ENCODE results near the gene HOXA11.

HOXA11 gene

DNA sequence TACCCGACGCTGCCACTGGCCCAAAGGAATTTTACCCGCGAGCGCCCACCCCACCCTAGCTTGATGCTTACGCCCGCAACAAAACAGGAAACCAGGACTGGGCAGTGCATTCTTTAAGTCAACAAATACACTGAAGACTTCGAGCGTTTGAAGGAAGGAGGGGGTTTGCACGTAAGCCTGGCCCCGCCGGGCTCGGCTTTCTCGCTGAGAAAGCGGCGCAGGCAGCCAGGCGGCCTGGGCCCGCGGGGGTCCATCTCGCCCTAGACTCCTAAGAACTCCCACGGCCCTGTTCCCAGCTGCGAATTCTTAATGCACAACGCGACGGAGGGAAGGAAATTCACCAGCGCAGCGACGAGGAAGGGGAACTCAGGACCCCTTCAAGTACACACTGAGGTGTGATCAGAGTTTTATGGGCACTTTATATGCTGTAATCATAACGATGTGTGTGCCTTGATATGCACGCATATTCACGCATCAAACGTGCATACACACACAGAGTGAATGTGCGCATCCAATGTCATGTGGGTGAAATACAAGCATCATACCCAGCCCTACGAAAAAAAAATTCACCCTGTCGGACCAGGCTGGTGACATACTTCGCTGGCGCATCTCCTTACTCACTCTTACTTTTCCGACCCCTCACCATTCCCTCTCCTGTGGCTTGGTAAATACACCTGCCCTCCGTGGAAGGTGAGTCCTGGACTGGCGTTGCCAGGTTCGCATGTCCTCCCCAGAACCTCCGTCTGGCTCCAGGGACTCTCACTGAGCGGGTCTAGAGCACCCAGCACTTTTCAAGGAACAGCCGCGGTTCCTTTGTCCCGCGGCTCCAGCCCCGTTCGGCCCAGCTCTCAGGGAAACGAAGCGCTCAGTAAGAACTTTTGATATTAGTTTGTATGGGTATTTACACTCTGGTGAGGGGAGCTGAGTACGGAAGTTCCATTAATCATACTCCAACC is 20.6 kb upstream of the HOXA11 start:
- no peak for DNase-seq

DNA sequence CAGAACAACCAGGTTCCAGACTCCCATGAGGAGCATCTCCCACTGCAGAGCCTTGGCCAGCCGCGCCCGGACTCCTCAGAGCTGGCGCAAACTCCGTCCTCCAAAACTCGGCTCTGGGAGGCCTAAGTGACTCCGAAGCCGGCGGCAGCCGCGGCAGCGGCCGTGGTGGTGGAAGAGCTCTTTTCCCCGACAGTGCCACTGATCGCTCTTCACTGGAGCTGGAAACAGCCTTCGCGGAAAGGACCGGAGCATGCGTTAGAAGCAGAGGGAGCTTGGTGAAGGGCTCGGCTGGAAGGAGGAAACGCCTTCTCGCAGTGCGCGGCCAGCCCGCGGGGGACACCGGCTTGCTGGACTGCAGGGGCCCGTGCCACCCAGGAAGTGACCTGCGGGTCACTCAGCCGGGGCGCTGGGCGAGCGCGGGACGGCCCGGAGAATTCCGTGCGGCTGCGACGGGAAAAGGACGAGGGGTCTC is 19.9 kb upstream of the HOXA11 start:
- peak; percentile 18 for DNase-seq

DNA sequence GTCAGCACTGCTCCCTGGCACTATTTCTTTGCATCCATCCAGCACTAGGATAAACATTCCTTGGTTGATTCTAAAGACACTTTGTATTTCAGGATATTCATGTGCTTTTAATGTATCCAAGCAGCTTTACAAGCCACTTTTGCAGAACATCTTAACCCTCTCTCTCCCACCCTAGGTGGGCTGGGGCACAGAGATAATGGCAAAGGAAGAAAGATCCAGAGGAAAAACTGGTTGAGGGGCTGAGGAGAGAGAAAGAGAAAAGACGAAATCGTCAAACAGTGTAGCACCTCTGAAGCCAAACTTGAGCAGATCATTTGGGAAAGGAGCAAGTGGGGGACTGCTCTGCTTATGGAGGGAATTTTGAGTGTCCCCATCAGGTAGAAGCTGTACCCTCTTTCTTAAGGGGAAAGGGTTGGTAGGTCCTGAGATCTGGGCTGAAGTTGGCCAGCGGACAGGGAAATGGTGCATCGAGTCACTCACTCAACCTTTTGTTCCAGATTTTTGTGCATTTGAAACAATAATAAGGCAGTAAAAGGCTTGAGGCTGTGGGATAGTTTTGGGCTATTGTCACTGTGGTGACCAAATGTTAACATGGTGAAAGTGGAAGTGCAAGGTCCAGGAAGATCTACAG is 19.0 kb upstream of the HOXA11 start:
- DNase-seq = no peak

DNA sequence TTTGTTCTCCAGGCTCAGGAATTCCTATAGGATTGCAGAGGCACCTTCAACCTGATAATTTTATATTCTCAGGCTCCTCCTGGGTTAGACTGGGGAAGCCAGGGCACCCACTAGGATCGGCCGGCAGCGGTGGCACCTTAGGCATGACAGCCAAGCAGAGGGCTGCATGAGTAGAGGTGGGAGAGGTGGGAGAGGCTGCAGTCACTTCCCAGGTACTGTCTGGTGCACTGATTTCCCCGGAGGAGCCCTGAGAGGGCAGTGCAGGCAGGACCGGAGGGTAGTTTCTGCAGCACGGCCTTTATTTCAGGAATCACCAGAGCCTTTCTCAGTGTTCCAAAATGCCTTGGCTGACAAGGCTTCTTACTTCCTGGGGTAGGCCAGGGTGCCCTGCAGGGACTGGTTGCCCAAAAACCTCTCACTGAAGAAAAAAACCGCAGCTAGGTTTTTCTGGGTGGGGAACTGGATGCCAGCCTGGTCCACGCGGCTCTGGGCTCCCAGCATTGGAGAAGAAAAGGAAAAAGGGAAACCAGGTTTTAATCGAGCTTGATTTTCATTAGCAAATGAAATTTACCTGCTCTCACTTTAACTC is 18.4 kb upstream of the HOXA11 start:
- no peak for DNase-seq

DNA sequence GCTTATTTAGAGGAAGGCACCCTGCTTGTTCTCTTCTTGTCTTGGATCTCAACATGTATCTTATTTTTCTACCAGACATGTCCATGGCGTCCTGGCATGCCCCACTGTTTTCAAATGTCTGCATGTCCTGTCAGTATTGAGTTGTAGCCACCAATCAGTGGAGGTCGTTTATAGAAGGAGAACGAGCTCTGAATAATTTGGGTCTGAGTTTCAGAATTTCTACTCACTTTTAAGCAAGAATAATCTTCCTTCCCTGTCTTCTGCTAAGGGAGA is 17.8 kb upstream of the HOXA11 start:
- no peak for DNase-seq

DNA sequence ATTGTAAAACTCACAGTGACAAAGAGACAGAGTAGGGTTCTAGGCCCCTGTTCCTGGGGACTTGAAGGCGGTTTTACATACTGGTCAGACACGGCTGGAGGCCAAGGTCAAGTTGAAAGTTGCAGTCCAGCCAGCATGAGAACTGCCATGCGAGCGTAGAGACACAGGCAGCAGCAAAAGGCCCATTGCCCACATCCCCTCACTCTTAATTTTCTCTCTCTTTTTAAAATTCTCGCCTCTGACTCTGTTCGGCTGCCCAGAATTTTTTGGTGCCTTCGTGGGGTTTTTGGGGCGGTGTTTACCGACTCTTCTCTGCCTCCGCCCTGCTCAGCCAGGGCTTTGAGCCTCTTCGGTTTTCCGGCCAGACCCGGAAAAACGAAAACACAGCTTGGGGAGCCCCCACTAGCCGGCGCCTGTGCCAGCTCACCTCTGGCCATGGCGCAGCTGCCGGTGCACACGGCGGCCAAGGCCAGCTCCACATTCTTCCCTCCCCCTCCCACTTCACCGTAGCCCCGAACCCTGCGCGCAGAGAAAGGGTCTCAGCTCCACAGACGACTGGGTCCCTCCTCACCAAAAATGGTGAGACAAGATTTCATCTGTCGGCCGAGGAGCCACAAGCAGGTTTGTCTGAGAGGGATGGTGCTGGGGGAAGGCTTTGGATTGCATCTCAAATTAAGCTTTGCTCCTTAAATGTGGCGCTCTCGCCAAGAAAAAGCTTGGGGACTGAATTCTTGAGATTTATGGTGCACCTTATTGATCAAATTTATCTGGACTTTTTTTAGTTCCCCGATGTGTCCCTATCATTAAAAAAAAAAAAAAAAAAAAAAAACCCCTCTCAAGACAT is 17.2 kb upstream of the HOXA11 start:
- no peak for DNase-seq

DNA sequence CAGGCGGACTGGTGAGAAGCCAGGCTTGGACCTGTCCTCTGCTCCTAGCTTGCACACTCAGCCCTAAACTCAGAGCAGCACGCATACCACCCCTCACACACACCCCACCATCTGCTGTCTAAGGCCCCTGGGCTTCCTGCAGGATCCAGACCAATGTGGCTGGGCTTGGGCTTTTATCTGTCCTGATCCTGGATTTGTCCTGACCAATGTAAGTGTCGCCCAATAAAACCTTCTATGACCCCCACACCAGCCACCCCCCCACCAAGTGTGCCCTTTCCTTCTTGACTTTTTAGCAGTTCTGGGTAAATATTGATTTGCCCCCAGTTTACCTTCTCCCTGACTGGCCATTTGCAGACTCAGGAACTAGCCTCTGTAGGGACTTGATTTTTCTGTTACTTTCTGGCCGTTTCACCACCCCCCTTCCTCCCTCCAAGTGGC is 16.6 kb upstream of the HOXA11 start:
- DNase-seq = no peak

DNA sequence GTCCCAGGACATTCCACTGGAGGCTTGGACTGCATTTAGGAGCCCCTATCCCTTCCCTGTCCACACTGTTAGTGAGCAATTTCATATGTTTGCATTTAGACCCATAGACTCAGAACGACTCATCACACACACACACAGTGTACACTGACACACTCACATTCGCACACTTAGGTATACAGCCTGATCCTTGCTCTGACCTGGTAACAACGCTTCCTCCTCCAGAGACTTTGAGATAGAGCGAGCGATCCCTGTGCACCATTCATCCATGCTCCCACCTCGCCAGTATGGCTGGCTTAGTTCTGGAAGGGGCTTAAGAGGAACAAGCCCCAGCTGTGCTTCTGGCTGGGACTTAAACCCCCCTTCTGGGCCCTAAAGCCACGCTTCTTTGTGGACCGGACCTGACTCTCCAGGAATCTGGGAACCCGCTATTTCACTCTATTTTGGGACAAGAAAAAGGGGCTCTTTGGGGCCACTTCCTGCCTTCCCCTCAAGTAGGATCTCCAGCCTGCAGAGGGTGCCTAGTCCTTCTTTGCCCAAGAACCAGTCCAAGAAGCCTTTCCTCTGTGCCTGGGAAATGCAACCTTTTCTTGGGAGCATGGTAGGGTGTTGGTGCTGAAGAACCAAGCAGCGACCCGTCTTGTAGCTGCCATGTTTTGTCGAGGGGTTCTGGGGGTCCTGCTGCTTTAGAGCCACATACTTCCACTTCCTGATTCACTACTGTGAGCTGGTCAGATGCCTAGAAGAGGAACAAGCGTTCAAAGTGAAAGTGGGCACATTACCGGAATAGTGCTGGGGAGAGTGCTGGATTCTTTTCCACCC is 15.9 kb upstream of the HOXA11 start:
- no peak for DNase-seq

DNA sequence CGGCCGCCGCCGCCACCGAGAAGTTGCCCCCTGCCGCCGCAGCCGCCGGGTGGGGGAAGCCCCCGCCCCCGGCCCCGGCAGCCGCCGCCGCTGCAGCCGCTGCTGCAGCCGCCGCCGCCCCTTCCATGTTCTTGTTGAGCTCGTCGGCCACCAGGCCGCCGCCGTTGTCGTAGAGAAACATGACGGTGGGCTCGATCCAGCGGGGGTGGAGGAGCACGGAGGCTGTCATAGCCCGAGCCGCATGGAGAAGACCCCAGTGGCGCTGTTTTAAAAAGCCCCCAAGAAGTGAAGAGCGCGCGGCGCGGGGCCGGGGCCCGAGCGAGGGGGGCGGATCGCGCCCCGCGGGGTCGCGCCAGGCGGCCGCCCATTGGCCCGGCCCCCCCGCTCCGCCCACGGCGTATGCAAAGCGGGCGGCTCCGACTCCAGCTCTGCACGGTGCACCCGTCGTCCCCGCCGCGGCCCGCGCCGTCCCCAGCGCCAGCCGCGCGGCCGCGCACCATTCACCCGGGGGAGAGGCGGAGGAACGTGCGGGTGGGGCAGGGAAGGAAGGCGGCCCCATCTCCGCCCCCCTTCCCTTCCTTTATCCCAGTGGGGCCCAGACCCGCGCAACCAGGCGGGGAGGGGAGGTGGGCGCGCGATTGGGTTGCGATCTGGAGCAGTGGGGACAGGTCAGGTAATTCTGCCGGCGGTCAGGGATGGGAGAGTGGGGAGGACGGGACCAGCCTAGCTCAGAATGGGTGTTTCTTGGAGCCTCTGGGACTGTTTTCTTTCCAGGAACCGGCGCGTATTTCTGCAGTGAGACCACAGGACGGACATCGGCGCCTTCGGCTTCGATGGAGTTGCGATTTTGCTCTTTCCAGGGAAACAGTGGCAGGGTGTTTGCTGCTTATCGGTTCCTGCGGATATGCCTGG is 15.1 kb upstream of the HOXA11 start, which contains the start of gene HOXA13:
Gene HOXA13, minus strand, starts transcription at position 243 of the 912 bp plus-strand sequence. Its CDS starts 14 bp downstream, at position 229.
- DNase-seq = peak; percentile 16

DNA sequence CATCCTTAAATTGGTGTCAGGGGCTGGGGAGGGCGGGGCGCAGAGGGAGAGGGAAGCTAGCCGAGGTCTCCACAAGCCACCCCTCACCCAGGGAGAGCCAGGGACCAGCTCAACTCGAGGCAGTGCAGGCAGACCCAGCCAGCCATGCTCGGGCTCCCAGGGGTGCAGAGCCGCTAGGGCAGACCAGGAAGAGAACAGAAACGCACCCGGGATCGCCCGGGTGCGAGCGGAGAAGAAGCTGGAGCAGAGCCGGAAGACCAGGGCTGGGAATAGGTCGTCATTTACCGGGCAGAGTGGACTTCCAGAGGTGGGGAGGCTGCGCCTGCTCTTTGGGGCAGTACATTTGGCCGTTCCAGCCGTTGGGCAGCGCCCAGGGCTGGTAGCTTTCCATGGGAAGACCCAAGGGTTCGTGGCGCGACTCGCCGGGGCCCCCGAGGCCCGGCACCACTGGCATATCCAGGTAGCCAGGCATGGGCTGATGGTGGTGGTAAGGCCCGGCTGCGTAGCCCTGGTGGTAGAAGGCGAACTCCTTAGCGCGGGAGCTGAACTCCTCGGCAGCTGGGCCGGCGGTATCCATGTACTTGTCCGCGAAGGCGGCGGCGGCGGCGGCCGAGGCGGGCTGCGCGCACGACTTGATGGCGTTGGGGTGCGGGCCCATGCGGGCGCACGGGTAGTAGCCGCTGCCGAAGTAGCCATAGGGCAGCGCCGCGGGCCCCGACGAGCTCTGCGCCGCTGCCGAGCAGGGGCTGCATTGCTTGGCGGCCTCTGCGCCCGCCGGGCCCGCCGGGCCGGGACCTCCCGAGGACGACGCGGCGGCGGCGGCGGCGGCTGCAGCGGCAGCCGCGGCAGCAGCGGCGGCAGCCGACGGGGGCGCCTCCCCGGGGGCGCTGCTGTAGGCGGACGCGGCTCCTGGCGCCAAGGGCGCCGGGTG is 14.1 kb upstream of the HOXA11 start:
- no peak for DNase-seq

DNA sequence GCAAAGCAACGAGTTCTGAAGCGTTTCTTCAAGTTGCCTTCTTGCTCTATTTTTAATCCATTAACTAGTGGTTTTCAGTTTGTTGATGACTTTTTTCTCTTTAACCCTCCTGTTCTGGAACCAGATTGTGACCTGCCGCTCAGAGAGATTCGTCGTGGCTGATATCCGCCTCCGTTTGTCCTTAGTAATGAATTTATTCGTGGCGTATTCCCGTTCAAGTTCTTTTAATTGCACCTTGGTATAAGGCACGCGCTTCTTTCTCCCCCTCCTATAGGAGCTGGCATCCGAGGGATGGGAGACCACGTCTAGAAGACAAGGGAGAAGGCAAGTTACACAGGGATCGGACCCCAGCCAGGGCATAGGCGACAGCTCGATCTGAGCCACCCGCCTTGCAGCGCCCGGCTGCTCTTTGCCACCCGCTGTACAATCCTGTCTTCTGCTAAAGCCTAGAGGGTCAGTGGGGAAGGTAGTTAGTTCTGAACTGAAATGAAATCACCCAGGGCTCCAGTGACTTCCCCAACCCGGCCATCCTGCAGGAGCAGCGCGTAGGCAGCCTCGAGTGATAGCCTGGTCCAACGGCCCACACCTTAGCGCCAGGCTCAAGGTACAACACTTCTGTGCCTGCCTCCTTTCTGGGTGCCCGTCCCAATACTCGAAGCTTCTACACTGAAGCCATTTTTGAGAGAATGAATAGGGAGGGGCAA is 13.3 kb upstream of the HOXA11 start:
- DNase-seq = no peak

DNA sequence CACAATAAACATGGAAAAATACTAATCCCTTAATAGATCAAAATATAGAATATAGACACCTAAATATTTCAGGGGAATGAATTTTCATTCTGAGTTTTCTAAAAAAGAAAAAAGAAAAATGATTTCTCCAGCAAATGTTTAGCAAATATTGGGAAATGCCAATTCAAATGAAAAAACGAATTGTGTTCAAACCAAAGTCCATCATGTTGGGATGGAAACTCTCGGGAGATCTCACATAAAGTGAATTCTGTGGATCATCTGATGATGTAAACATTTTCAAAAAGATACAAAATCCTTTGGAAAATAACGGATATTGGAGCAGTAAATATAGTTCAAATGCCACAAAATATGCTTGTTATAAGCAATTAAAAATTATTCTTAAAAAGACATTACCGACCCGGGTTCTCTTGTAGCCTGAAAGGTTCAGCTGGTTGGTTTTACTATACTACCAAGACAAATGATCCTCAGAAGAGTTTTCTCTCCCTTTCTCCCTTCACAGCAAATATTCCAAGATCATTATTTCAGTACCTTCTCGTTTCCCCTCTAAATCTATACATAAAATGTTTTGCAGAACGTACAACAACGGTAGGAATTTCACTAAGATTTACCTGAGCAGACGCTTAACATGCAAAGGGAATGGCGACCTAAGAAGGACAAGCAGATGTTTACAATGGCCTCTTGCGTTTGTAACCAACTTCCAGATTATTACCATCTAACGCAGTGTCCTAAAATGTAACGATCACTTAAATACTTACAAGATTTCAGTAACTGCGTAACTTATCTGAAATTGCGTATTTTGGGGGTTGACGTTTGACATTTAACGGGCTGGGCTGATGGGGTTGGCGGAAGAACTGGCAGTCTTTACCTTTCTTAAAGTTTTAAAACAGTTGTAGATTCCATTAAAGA is 12.4 kb upstream of the HOXA11 start:
- DNase-seq = no peak

DNA sequence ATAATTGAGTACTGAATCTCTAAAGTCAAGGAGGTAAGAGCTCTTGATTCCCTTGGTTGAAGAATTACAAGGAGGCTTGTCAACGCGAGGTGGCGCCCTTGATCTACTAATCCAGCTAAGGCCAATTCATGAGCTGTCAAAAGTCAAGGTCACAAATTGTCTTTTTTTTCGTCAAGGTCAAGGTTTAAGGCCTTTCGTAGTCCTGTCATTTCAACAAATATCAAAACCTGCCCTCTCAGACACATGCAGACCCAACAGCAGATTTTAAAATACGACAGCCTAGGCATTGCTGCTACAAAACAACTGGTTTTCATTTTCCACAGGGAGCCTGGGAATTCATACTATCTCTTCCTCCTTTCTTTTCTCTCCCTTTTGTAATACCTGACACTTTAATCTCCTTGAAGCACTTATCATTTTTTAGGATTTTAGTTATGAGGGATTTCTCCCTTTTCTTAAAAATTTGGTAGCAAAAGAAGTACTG is 11.3 kb upstream of the HOXA11 start:
- DNase-seq = peak; percentile 54

DNA sequence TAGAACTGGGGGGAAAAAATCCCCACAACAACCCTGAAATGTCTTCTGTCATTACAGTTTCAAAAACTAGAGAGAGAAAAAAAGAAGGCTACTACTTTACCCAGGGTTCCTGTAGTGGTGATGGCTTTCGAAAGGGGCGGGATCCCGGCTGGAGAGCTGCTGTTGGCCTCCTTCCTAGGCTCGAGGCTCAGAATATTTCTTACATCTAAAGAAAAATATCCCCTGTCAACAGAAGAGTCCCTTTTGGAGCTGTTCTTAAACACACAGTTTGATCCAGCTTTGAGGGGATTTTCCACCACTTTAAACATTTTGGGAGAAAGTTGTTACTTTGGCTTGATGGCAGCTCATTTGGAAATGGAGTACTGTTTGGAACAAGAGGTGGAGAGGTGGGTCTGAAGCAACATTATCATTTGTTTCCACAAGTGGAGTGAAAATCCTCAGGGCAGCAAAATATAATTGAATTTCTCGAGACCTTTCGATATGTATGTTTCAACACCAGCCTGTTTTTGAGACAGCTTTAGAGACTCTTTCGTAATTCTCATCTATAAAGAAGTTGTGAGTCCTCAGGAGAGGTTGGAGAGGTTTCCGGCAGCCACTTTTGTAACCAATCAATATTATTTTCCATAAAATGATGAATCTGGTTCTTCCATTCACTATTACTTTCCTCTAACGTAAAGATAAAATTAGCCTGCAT is 9.8 kb upstream of the HOXA11 start:
- DNase-seq = no peak

DNA sequence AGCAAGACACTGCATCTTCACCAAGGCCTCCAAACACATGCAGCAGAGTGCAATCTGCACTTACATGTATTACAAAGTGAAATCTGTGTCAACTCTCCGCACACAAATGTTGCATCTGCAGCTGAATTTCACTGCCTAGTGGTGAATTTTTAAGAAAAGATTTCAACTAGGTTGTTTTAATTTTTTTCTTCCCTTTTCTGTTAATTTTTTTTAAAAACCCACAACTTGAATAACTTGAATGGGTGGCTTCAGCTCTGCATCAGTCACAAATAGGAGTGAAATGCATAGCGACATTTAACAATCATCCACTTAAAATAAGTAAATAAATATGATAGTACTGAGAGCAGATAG is 8.9 kb upstream of the HOXA11 start:
- DNase-seq = no peak

DNA sequence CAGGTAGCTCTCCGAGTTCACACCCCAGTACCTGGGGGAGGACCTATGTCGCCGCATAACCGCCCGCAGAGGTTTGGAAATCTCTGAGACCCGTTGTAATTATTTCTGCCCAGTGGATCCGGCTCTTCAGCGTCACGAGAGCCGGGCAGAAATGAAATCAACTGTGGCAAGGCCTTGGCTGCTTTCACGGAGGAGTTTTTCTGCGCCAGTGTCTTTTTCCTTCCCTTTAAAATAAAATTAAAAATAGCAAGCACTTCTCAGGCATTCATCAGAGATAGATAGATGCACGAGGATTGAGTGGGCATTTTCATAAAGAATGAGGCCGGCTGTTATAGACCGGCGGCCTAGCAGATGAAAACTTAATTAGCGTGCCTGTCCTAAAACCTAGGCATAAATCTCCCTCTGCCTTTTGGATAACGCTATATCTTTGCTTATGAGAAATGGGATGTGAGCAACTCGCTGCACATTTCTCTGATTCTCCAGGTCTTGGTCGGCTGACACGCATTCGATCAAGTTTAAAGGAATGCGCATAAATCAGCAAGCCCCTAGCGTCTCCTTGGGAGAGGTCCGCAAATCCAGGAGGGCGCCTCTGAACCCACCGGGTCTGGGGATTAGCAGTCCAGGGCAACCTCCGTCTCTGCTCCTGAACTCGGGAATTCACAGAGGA is 8.4 kb upstream of the HOXA11 start:
- no peak for DNase-seq
